ENCODE data around the gene MRPL12.

- TF ChIP-seq CTCF (IDR thresholded peaks at IDR 0.05; ENCODE audit: low read length) = no peak
- TF ChIP-seq EZH2 (IDR thresholded peaks at IDR 0.05; ENCODE audit: borderline replicate concordance, low read length) = no peak
Measured at GRCh38 chr17:81672504-81672903, 30.7 kb upstream of the MRPL12 start.

Data from OCI-LY1 (cell line).